NB4 (cell line): Measurements from ENCODE around the gene EFCC1.

ENCODE experiments used
- CTCF ChIP-seq: IDR thresholded peaks from one replicate; pipeline ENCODE4 v1.5.1; 2012; ENCODE audit warnings: low read depth, low read length
- MYC ChIP-seq: IDR thresholded peaks from 2 replicates; pipeline ENCODE4 v1.6.1; 2011; ENCODE audit warnings: low read depth, low read length
- POLR2A ChIP-seq: IDR thresholded peaks from 2 replicates; pipeline ENCODE4 v1.6.1; 2011; ENCODE audit warnings: mild to moderate bottlenecking; ENCODE audit not compliant: insufficient read length; ENCODE audit errors: extremely low read depth

- no peak for TF ChIP-seq CTCF
- TF ChIP-seq POLR2A = no peak
- TF ChIP-seq MYC = no peak
These were observed 39.6 kb downstream of the EFCC1 start for GRCh38 chr3:129040579-129041300.
